NT2/D1 (cell line): ENCODE results near the gene DAZL.

Source experiments
- DNase-seq: peaks from one replicate; pipeline ENCODE4 v3.0.0-alpha.2; 2011; ENCODE audit warnings: low read depth, low spot score
- H3K27me3 ChIP-seq: 2 replicates; pipeline ENCODE4 v1.6.0; 2011; ENCODE audit warnings: mild to moderate bottlenecking; ENCODE audit not compliant: insufficient read length, insufficient read depth
- H3K36me3 ChIP-seq: 2 replicates; pipeline ENCODE4 v1.6.1; 2011; ENCODE audit warnings: mild to moderate bottlenecking, low read length, mixed read lengths; ENCODE audit not compliant: insufficient read depth, insufficient read length
- H3K4me1 ChIP-seq: 2 replicates; pipeline ENCODE4 v1.5.1; 2011; ENCODE audit not compliant: insufficient read depth, insufficient read length
- H3K4me3 ChIP-seq: 2 replicates; pipeline ENCODE4 v1.5.1; 2011; ENCODE audit warnings: low read depth; ENCODE audit not compliant: insufficient read length
- H3K9ac ChIP-seq: 2 replicates; pipeline ENCODE4 v1.6.0; 2011; ENCODE audit warnings: low read depth; ENCODE audit not compliant: insufficient read length
- H3K9me3 ChIP-seq: 2 replicates; pipeline ENCODE4 v1.5.1; 2011; ENCODE audit warnings: mild to moderate bottlenecking, low read length; ENCODE audit not compliant: insufficient read depth
- SUZ12 ChIP-seq: IDR thresholded peaks from 2 replicates; pipeline ENCODE4 v1.6.1; 2011; ENCODE audit not compliant: insufficient read length, insufficient read depth; ENCODE audit errors: extremely low read depth
- YY1 ChIP-seq: IDR thresholded peaks from 2 replicates; pipeline ENCODE4 v1.6.1; 2011; ENCODE audit not compliant: insufficient read length, insufficient read depth
- ZNF274 ChIP-seq: IDR thresholded peaks from 2 replicates; pipeline ENCODE4 v1.6.1; 2011; ENCODE audit warnings: mild to moderate bottlenecking, low read depth, low read length

Gene DAZL

DNA sequence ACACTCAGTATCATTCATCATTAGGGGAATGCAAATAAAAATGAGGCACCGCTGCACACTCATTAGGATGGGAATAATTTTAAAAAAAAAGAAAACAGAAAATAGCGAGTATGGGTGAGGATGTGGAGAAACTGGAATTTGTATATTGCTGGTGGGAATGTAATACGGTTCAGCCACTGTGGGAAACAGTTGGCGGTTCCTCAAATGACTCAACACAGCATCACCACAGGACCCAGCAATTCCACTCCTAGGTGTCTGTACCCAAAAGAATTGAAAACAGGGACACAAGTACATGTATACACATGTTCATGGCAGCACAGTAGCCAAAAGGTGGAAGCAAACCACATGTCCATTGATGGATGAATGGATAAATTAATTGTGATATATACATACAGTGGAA lies 56.5 kb downstream of the DAZL start:
- no peaks in the 10 kb centered on the region for H3K4me1 ChIP-seq
- H3K27me3 ChIP-seq: no peaks in the 10 kb centered on the region
- no peaks in the 10 kb centered on the region for H3K9me3 ChIP-seq
- H3K4me3 ChIP-seq: no peak overlapping the region
- no peaks in the 10 kb centered on the region for H3K36me3 ChIP-seq
- TF ChIP-seq ZNF274: no peak
- no peak for TF ChIP-seq SUZ12
- TF ChIP-seq YY1: no peak
- no peak for DNase-seq
- H3K9ac ChIP-seq: no peak overlapping the region

GRCh38 chr3:16547561-16548357 lies 57.5 kb downstream of the DAZL start:
- Histone ChIP-seq H3K36me3 (no peaks in the 10 kb centered on the region), H3K27me3 (no peaks in the 10 kb centered on the region), H3K4me1 (no peaks in the 10 kb centered on the region), H3K9ac (no peak overlapping the region), H3K9me3 (no peaks in the 10 kb centered on the region), H3K4me3 (no peak overlapping the region)
- DNase-seq: no peak
- TF ChIP-seq SUZ12 (no peak), ZNF274 (no peak), YY1 (no peak)

GRCh38 chr3:16546186-16547010 lies 58.8 kb downstream of the DAZL start:
- H3K4me3 ChIP-seq: no peak overlapping the region
- H3K27me3 ChIP-seq: no peaks in the 10 kb centered on the region
- no peak overlapping the region for H3K9ac ChIP-seq
- H3K4me1 ChIP-seq: no peaks in the 10 kb centered on the region
- no peak for DNase-seq
- TF ChIP-seq ZNF274: no peak
- H3K36me3 ChIP-seq: no peaks in the 10 kb centered on the region
- no peaks in the 10 kb centered on the region for H3K9me3 ChIP-seq

GRCh38 chr3:16545413-16546185 lies 59.6 kb downstream of the DAZL start:
- no peak for TF ChIP-seq SUZ12
- TF ChIP-seq YY1: no peak
- no peak overlapping the region for H3K4me3 ChIP-seq

DNA sequence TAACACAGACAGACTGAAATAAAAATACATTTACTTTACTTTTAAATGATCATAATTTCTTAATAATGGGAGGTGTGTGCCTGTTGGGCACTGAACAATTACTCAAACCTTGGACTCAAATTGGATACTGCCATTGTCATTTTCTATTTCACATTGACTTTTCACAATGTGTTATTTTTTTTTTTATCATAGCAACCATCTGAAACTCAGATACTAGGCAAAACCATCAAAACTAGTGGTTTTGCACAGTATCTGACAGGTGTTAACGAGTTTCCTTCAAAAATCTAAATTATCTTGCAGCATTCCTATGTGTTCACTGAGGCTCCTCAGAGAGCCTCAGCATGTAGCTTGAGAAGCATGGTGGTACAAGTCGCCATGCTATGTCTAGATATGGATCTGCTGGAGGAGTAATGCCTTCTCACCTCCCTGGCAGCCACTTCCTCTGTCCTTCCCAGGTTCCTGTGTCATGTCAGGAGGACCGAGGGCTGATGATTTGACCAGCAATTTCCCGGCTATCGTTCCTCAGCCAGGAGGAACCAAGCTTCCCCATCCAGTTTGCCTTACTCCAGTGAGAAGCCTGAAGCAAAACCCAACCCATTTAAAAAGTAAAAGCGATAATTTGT lies 61.9 kb downstream of the DAZL start:
- no peak for DNase-seq
- Histone ChIP-seq H3K9me3 (no peaks in the 10 kb centered on the region), H3K9ac (no peak overlapping the region), H3K27me3 (no peaks in the 10 kb centered on the region), H3K36me3 (no peaks in the 10 kb centered on the region), H3K4me3 (no peak overlapping the region), H3K4me1 (no peaks in the 10 kb centered on the region)
- TF ChIP-seq ZNF274 (no peak), SUZ12 (no peak), YY1 (no peak)

More at GRCh38 chr3:16545413-16546185, 59.6 kb downstream of the DAZL start:
- Histone ChIP-seq H3K27me3 (no peaks in the 10 kb centered on the region), H3K4me1 (no peaks in the 10 kb centered on the region), H3K36me3 (no peaks in the 10 kb centered on the region), H3K9me3 (no peaks in the 10 kb centered on the region), H3K9ac (no peak overlapping the region)
- no peak for DNase-seq

DNA sequence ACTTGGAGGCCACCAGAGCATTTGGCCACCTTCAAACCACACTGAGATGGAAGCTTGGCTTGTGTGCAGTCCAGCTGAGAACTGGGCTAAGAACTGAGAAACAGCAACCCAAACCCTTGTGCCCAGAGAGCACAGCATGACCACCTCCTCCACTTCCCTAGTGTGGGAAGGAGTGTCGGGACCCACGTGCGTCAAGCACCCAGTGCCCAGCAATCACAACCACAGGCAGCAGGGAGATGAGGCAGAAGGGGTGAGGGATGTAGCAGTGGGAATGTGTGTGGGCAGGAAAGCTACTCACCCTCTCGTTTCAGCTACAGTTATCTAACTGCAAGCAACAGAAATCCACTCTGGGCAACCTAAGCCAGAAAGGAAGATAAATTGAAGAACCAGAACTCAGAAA lies 66.7 kb downstream of the DAZL start:
- no peaks in the 10 kb centered on the region for H3K36me3 ChIP-seq
- TF ChIP-seq SUZ12 (no peak), ZNF274 (no peak), YY1 (no peak)
- H3K9me3 ChIP-seq: no peaks in the 10 kb centered on the region
- peaks cover 5% of the 10 kb centered on the region for H3K4me1 ChIP-seq
- no peak overlapping the region for H3K4me3 ChIP-seq
- no peak for DNase-seq
- no peaks in the 10 kb centered on the region for H3K27me3 ChIP-seq
- no peak overlapping the region for H3K9ac ChIP-seq
